GM12878 (cell line): ENCODE data around the gene IL1RAP. TPM values are rescaled to one million over a fixed set of nuclear protein-coding genes. Genes with fewer than 3 reads are reported as not detected.

Experiments
- ATF2 ChIP-seq: IDR thresholded peaks from 2 replicates; pipeline ENCODE4 v1.6.1; 2012; ENCODE audit warnings: low read length, inconsistent platforms
- CUX1 ChIP-seq: IDR thresholded peaks from 2 replicates; pipeline ENCODE4 v1.6.1; 2012; ENCODE audit warnings: improper control_type of control experiment, low read depth, low read length; ENCODE audit not compliant: insufficient replicate concordance
- IRF5 ChIP-seq: fragments of 450-650 bp; IDR thresholded peaks from 2 replicates; pipeline ENCODE4 v1.6.1; 2017; ENCODE audit warnings: borderline replicate concordance
- RB1 ChIP-seq: fragments of 450-650 bp; formaldehyde crosslinking; IDR thresholded peaks from 2 replicates; pipeline ENCODE4 v1.6.1; 2017; ENCODE audit warnings: mild to moderate bottlenecking, borderline replicate concordance
- TCF12 ChIP-seq: IDR thresholded peaks from 2 replicates; pipeline ENCODE4 v1.6.1; 2011; ENCODE audit warnings: low read depth, mild to moderate bottlenecking, low read length
- polyA plus RNA-seq, 11 experiments: library from polyadenylated mRNA; depleted of rRNA in 4 of 11; unstranded in 6 of 11; stranded (reverse) in 5 of 11; fragments of >200 nt; fragmentation: Nextera tagmentation in 4 of 11; fragmentation: Illumina TruSeq in 1 of 11; extraction: Ambion mirVana in 4 of 11; extraction: Trizol in 1 of 11; gene quantifications; 1 replicate in 1 of 11; 2 replicates in 10 of 11; pipeline versions ENCODE4 v1.2.1 to v1.2.3, GENCODE V29; 2011 to 2016; ENCODE audit warnings: inconsistent platforms in 2 of 11, missing spikeins in 2 of 11, low read depth in 1 of 11
- total RNA-seq, 4 experiments: library from RNA; depleted of rRNA in 3 of 4; stranded (reverse); fragments of >200 nt in 3 of 4; fragmentation: Illumina TruSeq in 1 of 4; extraction: Trizol in 1 of 4; gene quantifications; 2 replicates each; pipeline versions ENCODE4 v1.2.1 to v1.2.3, GENCODE V29; 2013 to 2021

Gene IL1RAP
- total and polyA plus RNA-seq, 10 of the 15 experiments (the other 5 are each of a cell fraction or from before 2014, with no cell fraction given), result 0.17 to 1.0 (median 0.44) TPM; not detected in 1

GRCh38 chr3:190524942-190525341, 11.1 kb downstream of the IL1RAP start (continued):
- TF ChIP-seq RB1 (no peak), IRF5 (no peak), TCF12 (no peak), ATF2 (no peak), CUX1 (no peak)
